ENCODE measurements around the gene FOXL2. TPM values are rescaled to one million over a fixed set of nuclear protein-coding genes. Genes with fewer than 3 reads are reported as not detected.

FOXL2 gene
- total RNA-seq, 1 experiment from 2014 or later, result 0.22 TPM

DNA sequence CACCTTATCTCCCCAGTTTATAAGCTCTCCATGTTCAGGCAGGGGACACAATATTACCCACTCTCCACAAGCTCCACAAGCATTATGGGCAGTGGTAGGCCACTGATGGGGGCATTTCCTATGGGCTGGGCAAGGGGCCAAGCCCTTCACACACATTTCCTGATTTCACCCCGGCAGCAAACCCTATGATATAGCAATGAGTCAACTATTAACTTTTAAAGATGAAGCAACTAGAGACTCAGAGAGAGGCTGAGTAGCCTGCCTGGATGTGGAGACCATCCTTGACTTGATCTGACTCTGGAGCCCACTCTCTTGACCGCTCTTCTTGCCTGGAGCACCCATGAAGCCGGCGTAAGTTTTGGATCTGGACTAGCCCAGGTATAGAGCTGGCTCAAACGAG, 27.5 kb upstream of the FOXL2 start:
- Histone ChIP-seq H2AFZ (ENCODE audit: low read length) (no peak overlapping the region), H4K20me1 (ENCODE audit: control insufficient read depth, insufficient read depth, insufficient read length) (no peaks in the 10 kb centered on the region), H4K91ac (ENCODE audit: insufficient read length, low read depth, low read length) (no peak overlapping the region), H4K8ac (replicated peaks; ENCODE audit: insufficient read length, low read depth, low read length) (no peak overlapping the region), H3K79me1 (ENCODE audit: insufficient read depth, low read depth, low read length, poor library complexity, severe bottlenecking) (no peaks in the 10 kb centered on the region), H3K9me3 (ENCODE audit: control insufficient read depth, low read depth, low read length) (no peaks in the 10 kb centered on the region), H3K14ac (ENCODE audit: insufficient read depth, low read length) (no peak overlapping the region), H2BK5ac (ENCODE audit: insufficient read length, low read length) (no peak overlapping the region), H3K4me1 (ENCODE audit: insufficient read depth, low read length) (no peaks in the 10 kb centered on the region), H3K9ac (ENCODE audit: extremely low read depth, insufficient read length, low read length) (no peak overlapping the region), H3K18ac (ENCODE audit: insufficient read length, low read depth, low read length) (no peak overlapping the region), H2BK120ac (ENCODE audit: low read depth, low read length, poor library complexity, severe bottlenecking) (no peak overlapping the region), H3K4ac (ENCODE audit: low read depth, low read length) (no peak overlapping the region), H3K27me3 (ENCODE audit: insufficient read depth, low read length) (no peaks in the 10 kb centered on the region), H3K27ac (ENCODE audit: insufficient read length, low read depth, low read length) (no peak overlapping the region), H3K4me2 (ENCODE audit: insufficient read depth, insufficient read length, low read length) (no peak overlapping the region), H4K5ac (ENCODE audit: insufficient read length, low read depth, low read length) (no peak overlapping the region), H2BK15ac (ENCODE audit: low read depth, low read length) (no peak overlapping the region), H3K23ac (ENCODE audit: insufficient read length, low read depth, low read length) (no peak overlapping the region), H3K56ac (ENCODE audit: insufficient read length, low read depth, low read length) (no peak overlapping the region), H3K23me2 (ENCODE audit: insufficient read length, low read depth, low read length, poor library complexity, severe bottlenecking) (no peaks in the 10 kb centered on the region), H2BK12ac (ENCODE audit: insufficient read length, low read depth, low read length) (no peak overlapping the region), H2BK20ac (ENCODE audit: low read depth, low read length, poor library complexity, severe bottlenecking) (no peak overlapping the region), H3T11ph (ENCODE audit: low read length) (no peak overlapping the region), H2AK5ac (ENCODE audit: insufficient read length, low read length) (no peak overlapping the region), H3K79me2 (ENCODE audit: insufficient read depth, low read length) (no peaks in the 10 kb centered on the region)
- peak overlapping the region in 1 of 3 experiments; percentile 8; a peak in 1 of 7 replicates for H3K27ac Mint-ChIP-seq
- H3K4me3 Mint-ChIP-seq, result no peak overlapping the region
- peaks cover 12% of the 10 kb centered on the region for H3K27me3 Mint-ChIP-seq (ENCODE audit: low read depth)
- WGBS (ENCODE audit: extremely low coverage, insufficient read length, low lambda C conversion rate), result no CpG with 5 or more reads among the region's 5 CpGs
- no peak for DNase-seq
- TF ChIP-seq, protein P1, sequence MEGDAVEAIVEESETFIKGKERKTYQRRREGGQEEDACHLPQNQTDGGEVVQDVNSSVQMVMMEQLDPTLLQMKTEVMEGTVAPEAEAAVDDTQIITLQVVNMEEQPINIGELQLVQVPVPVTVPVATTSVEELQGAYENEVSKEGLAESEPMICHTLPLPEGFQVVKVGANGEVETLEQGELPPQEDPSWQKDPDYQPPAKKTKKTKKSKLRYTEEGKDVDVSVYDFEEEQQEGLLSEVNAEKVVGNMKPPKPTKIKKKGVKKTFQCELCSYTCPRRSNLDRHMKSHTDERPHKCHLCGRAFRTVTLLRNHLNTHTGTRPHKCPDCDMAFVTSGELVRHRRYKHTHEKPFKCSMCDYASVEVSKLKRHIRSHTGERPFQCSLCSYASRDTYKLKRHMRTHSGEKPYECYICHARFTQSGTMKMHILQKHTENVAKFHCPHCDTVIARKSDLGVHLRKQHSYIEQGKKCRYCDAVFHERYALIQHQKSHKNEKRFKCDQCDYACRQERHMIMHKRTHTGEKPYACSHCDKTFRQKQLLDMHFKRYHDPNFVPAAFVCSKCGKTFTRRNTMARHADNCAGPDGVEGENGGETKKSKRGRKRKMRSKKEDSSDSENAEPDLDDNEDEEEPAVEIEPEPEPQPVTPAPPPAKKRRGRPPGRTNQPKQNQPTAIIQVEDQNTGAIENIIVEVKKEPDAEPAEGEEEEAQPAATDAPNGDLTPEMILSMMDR (conservative IDR thresholded peaks at IDR 0.05), result no peak
- H3K36me3 Mint-ChIP-seq (ENCODE audit: insufficient read depth in 1 of 3, low read depth in 3 of 3), result no peaks in the 10 kb centered on the region
- no peaks in the 10 kb centered on the region for H3K9me3 Mint-ChIP-seq
- no peaks in the 10 kb centered on the region for H3K4me1 Mint-ChIP-seq

Measured in H9 (cell line).